Left renal cortex interstitium (tissue), 4 donors: ENCODE results near the gene BIVM. TPM values are rescaled to one million over a fixed set of nuclear protein-coding genes. Genes with fewer than 3 reads are reported as not detected.

ENCODE experiments used
- DNase-seq, 4 donors: peaks; one replicate each; pipeline ENCODE4 v3.0.0-alpha.2; 2013; ENCODE audit warnings: low read depth in 4 of 4, low spot score in 2 of 4, missing footprints in 1 of 4
- polyA plus RNA-seq, 4 donors: library from polyadenylated mRNA; unstranded; fragments of 120-200 nt; gene quantifications; one replicate each; pipeline ENCODE4 v1.2.1, GENCODE V29; 2013; ENCODE audit not compliant: insufficient read length in 4 of 4

The BIVM gene
- polyA plus RNA-seq, 4 donors, result 41.3 to 78.9 (median 53.1) TPM

GRCh38 chr13:102838982-102839381 is 40.1 kb downstream of the BIVM start:
- no peak for DNase-seq

GRCh38 chr13:102839462-102839861 is 40.5 kb downstream of the BIVM start:
- no peak for DNase-seq

GRCh38 chr13:102845289-102845629 is 46.3 kb downstream of the BIVM start:
- peak in 1 of 4 donors; percentile 15 for DNase-seq

- DNase-seq, result peak; percentile 94 to 97 (median 96)
These were observed 46.8 kb downstream of the BIVM start, which contains the start of gene ERCC5 for GRCh38 chr13:102845630-102846260. ERCC5 (plus strand) TSS chr13:102846032; CDS start chr13:102846267, 235 bp downstream.

DNA sequence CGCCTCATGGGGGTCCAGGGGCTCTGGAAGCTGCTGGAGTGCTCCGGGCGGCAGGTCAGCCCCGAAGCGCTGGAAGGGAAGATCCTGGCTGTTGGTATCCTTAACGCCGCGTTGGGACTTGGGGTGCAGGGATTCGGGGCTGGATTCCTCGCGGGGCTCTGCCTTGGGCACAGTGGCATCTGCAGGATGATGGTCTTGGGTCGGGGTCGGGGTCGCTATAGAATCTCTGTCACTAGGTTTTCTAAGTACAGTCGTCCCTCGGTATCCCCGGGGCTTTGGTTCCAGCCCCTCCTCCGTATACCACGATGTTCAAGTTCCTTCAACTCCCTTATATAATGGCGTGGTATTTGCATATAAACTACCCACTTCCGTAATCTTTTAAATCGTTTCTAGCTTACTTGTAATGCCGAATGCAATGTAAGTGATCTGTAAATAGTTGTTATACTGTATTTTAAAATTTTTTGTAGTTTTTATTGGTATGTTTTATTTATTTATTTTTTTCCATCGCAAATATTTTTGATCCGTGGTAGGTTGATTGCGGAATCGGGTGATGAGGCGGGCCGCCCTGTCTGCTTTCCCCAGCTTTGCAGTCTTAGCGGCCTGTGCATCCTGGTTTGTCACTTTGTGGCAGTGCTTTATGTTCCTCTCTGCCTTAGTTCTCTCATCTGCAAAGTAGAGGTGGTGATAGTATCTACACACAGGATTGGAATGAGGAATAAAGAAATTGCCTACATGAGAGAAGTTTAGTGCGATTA is 47.5 kb downstream of the BIVM start:
- peak; percentile 21 to 43 (median 23) for DNase-seq

DNA sequence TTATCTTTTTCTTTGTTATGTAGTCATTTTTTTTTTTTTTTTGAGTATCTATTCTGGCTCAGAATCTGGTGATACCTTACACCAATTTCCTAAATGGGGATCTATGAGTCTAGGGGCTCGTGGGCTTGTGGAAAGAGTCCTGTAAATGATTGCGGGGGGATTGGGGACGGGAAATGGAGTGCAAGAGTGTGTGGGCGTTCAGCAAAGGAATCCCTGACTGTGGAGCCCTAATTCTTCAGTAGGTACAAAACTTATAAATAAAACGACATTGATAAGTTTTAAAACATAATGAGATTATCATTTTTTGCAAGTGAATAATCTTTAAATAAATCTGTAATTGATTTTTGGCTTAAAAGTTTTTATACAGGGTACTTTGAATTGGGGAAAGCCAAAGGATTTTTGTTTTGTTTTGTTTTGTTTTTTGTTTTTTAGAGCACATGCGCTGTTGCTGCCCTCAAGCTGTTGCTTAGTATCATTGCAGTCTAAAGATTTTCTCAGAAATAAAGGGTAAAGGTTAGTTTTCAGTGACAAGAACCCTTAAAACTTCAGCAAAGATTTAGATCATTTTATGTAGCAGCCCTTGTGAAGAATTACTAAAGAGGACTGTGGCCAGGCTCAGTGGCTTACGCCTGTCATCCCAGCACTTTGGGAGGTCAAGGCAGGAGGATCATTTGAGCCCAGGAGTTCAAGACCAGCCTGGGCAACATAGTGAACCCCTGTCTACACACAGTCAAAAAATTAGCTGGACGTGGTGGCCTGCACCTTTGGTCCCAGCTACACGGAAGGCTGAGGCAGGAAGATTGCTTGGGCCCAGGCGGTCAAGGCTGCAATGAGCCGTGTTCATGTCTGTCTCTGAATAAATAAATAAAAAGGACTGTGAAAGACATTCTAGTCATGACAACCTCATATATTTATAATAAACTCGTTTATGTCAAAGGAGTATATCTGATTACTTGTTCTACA is 48.6 kb downstream of the BIVM start:
- peak; percentile 28 to 43 (median 32) for DNase-seq

- DNase-seq, result no peak
These were observed 50.0 kb downstream of the BIVM start for GRCh38 chr13:102848956-102849355.

GRCh38 chr13:102852556-102852955 is 53.6 kb downstream of the BIVM start:
- DNase-seq, result no peak

- DNase-seq, result no peak
These were observed 55.8 kb downstream of the BIVM start for GRCh38 chr13:102854675-102855074.

DNA sequence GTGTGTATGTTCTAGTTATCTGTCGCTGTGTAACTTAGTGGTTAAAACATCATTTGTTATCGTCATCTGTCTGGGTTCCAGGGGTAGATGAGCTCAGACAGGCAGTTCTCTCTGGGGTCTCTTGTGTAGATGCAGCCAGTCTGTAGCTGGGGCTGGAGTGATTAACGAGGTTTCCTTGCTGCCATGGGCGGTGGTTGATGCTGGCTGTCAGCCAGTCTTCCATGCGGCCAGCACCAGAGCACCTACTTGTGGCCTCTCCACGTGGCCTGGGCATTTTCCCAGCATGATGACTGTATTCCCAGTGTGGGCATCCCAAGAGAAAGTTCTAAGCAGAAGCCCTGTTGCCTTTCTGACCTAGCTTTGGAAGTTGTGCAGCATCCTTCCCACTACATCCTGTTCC is 57.6 kb downstream of the BIVM start:
- no peak for DNase-seq

GRCh38 chr13:102862624-102863210 is 63.8 kb downstream of the BIVM start:
- DNase-seq, result no peak

DNA sequence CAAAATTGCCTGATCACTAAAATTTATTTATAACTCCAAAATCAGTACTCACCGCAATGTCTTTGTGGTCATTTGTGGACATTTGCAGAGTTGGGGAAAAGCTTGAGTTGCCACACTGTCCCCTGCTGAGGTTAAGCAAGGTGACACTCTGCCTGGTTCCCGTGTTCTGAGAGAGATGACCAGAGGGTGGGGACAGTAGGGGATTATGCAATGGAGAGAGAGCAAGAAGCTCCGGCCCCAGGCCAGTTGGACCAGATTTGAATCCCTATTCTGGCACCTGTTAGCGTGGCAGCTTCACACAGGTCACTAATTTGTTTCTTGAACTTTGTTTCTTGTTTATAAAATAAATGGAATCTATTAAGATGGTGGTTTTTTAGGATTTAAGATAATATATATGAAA is 64.7 kb downstream of the BIVM start:
- no peak for DNase-seq

DNA sequence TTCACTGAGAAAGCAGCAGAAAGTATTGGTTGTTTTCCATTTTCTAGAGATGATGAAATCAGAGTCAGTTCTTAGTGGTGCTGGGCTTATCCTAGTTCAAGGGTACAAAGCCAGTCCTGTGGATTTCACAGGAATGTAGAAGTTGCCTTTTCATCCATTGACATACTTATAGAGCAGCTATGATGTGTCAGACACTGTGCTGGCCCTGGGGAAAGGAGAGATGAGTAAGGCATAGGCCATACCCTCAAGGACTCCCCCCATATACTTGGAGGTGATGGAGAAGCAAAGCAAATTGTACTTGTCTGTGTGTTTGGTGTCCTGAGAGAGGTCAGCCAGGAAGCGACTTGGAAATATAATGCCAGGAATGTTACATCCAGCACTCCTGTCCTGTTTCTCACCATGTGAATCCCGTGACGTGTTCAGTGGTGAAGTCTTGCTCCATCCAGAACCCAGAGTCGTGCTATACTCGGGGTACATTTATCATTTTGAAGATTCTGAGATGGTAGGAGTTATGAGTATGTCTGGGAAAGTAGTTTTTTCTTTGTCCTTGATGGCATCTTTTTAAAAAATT is 69.5 kb downstream of the BIVM start:
- DNase-seq, result no peak

DNA sequence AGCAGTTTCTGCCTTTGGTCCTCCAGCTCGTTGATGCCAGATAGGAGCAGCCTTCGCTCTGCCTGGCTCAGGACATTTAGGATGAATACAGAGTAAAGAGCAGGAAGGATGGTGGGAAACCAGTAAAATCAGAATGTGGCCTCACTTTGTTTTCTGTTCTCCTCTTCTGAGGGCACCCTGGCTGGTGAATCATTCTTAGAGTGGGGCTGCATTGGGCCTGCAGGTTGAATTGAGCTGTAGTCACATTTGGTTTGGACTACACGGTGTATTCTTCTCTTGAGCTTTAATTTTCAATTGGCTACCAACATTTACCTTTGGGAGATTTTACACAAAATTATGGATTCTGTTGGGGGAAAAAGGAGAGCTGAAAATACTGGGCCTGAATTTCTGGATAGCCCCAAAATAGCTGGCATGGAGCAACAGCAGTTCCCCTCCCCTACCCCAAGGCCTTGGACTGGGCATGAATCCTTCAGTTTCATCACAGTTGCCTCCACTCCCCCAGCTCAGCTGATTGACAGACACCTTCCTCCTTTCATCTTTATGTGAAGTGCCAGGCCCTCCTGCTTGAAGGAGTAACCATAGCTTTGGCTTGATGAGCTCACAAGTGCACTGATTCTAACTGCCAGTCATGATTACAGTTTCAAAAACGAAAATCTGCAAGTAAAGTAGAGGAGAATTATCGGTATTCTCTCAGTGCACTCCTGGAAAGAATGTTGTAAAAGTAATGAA is 71.2 kb downstream of the BIVM start:
- DNase-seq, result no peak

DNA sequence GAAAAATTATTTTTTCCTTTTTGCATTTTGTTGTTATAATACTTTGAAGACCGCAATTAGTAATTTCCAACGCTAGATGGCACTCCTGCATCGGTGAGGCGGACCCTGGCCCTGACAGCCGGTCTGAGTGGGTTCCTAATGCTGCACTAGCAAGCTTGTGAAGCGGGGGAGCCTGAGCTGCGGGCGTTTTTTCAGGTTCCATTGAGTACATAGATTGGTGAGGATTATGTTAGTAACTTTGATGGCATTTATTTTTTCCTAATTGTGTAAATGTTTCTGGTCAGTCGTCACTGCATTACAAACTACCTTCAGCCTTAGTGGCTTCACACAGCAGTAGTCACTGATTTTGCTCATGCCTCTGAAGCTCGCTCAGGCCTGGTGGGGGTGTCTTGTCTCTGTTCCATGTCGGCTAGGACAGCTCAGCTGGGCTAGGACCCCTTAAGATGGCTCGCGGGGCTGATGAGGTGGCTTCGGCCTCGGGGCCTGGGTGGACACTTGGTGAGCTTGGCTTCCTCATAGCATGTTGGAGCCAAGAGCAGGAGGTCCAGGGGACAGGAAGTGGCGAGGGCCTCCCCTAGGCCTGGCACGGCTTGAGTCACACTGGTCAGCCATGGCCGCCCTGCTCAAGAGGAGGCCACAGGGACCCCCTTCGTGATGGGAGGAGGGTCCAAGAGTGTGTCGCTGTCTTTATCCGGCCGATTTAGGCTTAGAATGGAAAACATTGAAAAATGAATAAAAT is 71.9 kb downstream of the BIVM start:
- peak in 3 of 4 donors; percentile 9 to 41 (median 32) for DNase-seq

DNA sequence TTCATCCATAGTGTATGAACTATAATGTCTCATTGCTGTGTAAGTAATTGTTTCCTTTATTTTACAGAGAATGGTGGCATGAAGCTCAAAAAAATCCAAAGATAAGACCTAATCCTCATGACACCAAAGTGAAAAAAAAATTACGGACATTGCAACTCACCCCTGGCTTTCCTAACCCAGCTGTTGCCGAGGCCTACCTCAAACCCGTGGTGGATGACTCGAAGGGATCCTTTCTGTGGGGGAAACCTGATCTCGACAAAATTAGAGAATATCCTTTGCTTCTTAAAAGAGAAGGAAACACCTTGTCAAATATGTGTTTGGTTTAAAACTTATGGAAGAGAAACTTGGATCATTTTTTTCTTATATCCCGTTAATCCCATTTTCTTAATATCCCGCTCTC is 73.2 kb downstream of the BIVM start:
- DNase-seq, result no peak

- DNase-seq, result no peak
These were observed 73.6 kb downstream of the BIVM start for GRCh38 chr13:102872531-102872930.

DNA sequence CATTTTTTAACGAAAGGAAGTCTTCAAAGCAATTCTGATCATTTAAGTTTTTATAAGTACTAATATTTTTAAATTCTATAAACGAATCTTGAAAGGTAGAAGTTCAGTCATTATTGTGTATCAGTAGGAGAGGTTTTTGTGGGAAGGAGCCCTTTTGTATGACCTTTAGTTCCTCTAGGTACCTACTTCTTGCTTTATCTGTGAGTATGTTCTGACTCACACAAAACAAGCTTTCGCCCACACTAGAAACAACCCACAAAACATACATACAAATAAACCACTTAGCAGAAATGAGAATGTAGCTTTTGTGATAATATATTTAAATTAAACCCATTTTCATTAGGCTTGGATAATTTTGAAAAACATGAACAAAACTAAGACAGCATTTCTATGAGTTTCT is 74.7 kb downstream of the BIVM start:
- DNase-seq, result no peak

- DNase-seq, result no peak
These were observed 76.3 kb downstream of the BIVM start for GRCh38 chr13:102875256-102875655.
